ENCODE results near the gene CPPED1.

DNA sequence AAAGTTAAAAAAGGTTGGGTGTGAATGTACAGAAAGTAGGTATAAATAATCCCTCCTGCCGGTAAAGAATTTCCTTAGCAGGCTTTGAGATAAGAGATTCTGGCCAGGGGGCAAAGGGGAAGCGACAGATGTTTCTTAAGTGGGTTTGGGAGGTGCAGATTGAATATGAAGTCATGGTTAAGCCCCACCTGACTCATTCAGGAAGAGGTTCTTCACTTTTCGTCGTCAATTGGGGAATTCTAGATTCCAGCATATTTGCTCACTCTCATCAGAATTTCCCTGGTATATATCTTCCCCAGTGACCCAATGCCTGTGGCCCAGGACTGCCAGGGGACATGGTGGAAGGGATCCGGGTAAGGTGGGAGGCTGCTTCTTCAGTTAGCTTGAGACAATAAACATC is 127.8 kb downstream of the CPPED1 start:
- TF ChIP-seq, protein P1, sequence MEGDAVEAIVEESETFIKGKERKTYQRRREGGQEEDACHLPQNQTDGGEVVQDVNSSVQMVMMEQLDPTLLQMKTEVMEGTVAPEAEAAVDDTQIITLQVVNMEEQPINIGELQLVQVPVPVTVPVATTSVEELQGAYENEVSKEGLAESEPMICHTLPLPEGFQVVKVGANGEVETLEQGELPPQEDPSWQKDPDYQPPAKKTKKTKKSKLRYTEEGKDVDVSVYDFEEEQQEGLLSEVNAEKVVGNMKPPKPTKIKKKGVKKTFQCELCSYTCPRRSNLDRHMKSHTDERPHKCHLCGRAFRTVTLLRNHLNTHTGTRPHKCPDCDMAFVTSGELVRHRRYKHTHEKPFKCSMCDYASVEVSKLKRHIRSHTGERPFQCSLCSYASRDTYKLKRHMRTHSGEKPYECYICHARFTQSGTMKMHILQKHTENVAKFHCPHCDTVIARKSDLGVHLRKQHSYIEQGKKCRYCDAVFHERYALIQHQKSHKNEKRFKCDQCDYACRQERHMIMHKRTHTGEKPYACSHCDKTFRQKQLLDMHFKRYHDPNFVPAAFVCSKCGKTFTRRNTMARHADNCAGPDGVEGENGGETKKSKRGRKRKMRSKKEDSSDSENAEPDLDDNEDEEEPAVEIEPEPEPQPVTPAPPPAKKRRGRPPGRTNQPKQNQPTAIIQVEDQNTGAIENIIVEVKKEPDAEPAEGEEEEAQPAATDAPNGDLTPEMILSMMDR (IDR thresholded peaks at IDR 0.05): no peak
- TF ChIP-seq ZFX (IDR thresholded peaks at IDR 0.05; ENCODE audit: borderline replicate concordance): no peak
